ENCODE data around the gene TMEM123.
A peak's percentile ranks its signal among the peaks of the same experiment; 100 is the strongest.

The TMEM123 gene

GRCh38 chr11:102421261-102421660, 31.3 kb downstream of the TMEM123 start:
- DNase-seq = peak; percentile 31

DNA sequence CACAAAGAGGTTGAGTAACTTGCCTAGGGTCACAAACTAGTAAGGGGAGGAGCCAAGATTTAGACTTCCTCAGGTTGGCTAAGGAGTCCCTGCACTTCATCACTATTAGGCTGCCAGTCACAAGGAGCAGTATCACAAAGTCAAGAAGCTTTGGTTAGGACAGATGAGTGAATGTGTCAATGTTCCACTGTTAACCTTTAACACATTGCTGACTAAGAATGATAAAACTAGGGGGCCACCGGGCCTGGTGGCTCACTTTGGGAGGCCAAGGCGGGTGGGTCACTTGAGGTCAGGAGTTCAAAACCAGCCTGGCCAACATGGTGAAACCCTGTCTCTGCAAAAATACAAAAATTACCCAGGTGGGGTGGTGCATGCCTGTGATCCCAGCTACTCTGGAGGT, 32.0 kb downstream of the TMEM123 start:
- DNase-seq = no peak

- no peak for DNase-seq
These were observed 33.4 kb downstream of the TMEM123 start for GRCh38 chr11:102419181-102419580.

DNA sequence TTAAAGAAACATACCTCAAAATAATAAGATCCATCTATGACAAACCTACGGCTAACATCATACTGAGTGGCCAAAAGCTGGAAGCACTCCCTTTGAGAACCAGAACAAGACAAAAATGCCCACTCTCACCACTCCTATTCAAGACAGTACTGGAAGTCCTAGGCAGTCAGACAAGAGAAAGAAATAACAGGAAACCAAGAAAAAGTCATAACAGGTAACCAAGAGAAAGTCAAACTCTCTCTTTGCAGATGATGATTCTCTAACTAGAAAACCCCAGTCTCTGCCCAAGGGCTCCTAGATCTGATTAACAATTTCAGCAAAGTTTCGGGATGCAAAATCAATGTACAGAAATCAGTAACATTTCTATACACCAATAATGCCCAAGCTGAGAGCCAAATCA, 35.6 kb downstream of the TMEM123 start:
- DNase-seq = no peak

- no peak for DNase-seq
These were observed 37.2 kb downstream of the TMEM123 start for GRCh38 chr11:102415304-102415916.

GRCh38 chr11:102414559-102414958, 38.0 kb downstream of the TMEM123 start:
- DNase-seq = no peak

DNA sequence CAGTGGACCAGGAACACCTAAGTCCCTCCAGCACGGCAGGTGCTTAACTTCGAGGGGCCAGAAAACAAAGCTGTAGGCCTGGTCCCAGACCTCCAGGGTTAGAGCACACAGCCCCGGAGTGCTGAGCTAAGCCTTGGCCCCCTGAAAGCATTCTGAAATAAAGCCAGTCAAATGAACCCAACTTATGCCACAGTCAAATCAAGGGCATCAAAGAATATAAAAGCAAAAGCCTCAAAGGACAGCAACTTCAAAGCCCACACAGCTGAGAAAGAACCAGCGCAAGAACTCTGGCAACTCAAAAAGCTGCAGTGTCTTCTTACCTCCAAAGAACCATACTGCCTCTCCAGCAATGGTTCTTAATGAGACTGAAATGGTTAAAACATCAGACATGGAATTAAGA, 39.1 kb downstream of the TMEM123 start:
- DNase-seq = no peak

DNA sequence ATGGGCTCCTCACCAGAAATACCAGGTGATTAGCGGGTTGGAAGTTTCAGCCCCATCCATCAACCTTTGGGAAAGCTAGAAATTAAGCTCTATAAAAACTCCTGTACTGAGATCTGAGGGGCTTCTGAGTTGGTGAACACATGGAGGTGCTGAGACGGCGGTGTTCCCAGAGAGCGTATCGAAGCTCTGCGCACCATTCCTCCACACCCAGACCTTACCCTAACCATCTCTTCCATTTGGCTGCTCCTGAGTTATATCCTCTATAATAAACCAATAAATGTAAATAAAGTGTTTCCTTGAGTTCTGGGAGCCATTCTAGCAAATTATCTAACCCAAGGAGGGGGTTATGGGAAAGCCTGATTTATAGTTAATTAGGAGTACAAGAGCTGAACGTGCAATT, 41.4 kb downstream of the TMEM123 start:
- no peak for DNase-seq

- no peak for DNase-seq
These were observed 42.2 kb downstream of the TMEM123 start for GRCh38 chr11:102410382-102410784.

DNA sequence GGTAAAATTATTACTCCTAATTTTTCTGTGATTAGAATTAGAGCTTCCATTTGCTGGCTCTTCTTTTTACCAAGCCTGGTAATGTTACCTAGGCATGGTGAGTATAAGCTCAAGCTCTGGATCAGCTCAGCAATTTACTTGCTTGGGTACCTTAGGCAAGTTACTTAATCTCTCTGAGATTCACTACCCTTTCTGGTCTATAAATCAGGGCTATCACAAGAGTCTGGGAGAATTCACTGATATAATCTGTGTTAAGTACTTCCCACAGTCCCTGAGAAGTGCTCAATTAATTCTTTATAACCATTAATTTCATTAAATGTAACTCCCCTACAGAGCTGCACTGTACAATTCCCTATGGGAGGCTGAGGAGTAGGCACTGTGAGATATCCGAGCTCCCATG, 44.2 kb downstream of the TMEM123 start:
- no peak for DNase-seq

DNA sequence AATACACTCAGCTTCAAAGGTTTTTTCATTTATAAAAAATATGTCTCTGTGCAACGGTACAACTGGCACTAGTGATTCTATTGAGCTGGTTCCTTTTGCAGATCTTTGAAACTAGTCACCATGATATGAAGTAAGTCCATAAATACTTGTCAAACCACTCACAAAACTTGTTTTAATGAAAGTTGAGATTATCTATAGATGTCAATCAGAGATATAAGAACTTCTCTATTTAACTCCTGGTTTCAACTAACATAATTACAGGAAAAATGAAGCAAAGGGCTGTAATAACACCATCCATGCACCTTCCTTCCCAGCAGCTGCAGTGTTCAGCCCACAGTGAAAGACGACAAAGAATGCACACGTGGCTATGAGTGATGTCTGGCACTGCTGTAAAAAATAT, 44.7 kb downstream of the TMEM123 start:
- DNase-seq = no peak

DNA sequence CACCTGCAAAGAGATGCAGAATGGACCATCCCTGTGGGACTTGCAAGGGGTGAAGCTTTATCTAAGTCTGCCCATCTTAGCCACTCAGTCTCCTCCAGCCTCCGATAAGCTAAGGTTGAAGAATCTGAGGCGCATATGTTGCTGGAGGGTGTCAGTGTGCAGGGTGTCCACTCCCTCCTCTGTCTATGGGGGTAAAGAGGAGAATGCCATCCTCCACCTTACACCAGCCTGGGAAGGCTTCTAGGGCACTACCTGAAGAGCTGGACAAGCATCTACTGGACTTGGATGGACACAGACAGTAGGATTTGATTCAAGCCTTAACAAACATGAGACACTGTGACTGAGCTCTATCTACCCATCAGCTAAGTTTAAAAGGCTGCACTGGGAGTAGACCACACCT, 46.5 kb downstream of the TMEM123 start:
- DNase-seq = no peak

- no peak for DNase-seq
These were observed 47.1 kb downstream of the TMEM123 start for GRCh38 chr11:102405501-102405900.

GRCh38 chr11:102402548-102402947, 50.0 kb downstream of the TMEM123 start:
- no peak for DNase-seq

DNA sequence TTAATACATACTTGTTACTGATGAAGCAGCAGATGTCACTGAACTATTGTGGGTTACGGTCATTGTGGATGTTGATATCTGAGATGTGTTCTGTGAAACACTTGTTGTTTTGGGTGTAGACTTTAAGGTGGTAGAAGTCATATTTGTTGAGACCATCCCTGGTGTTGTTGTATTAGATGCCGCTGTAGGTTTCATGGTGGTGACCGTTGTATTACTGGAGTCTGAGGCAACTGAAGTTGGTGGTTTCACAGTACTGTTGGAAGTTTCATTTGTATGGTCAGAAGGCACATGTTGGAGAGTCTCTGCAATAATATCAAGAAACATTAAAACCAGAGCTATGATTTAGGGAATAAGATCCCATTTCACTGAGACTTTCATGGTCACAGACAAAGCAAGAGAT, 50.7 kb downstream of the TMEM123 start:
- DNase-seq = no peak

GRCh38 chr11:102400603-102401002, 52.0 kb downstream of the TMEM123 start:
- DNase-seq = no peak

- no peak for DNase-seq
These were observed 53.4 kb downstream of the TMEM123 start for GRCh38 chr11:102399189-102399588.

DNA sequence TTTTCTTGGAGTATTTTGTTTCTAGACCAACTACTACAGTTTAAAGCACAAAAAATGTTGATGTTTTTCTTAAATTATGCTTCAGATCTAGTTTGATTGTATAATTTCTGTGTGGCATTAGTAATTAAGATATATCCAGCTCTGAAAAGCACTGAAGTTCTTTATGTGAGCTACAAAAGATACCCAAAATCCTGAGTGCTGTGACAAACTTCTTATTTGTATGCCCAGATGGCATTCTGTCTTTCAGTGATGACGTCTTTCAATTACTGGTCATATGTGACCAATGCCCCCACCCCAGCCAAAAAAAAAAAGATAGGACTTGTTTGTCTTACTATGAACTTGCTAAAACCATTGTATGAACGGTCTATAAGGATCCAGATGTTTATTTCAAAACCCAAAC, 54.3 kb downstream of the TMEM123 start:
- DNase-seq = no peak

DNA sequence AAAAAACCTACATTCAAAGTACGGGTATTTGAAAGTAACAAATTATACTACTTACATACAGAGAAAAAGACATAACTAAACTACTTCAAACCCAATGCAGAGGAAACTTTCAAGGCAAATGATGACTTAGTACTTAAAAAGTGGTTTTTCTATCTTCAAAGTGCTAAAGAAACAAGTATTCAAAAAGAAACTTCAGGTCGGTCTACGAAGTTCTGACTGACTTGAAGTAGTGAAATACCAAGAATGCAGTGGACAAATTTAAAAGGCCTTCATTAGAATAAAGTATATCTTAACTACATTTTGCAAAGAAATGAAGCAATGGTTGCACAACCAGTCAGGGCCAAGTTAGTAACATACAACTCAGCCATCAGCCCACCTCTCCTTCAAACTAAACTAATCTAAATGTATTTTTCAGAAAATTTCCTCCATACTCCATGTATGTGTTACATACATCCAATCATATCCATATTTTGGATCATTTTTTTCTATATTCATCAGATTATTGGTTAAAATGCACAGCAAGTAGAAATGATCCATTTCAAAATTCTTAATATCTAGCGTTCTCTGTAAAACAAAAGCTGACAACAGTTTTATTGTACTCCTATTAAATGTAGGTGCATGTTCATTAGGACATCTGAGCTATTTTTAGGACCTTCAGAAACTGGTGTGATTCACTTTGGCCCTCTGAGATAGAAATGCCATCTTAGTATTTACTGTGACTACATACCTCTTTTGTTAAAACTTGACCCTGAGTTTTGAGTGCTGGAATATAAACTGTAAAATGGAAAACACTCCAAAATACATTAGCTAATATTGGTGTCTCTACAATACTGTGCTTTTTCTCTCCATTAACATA, 55.6 kb downstream of the TMEM123 start:
- no peak for DNase-seq

DNA sequence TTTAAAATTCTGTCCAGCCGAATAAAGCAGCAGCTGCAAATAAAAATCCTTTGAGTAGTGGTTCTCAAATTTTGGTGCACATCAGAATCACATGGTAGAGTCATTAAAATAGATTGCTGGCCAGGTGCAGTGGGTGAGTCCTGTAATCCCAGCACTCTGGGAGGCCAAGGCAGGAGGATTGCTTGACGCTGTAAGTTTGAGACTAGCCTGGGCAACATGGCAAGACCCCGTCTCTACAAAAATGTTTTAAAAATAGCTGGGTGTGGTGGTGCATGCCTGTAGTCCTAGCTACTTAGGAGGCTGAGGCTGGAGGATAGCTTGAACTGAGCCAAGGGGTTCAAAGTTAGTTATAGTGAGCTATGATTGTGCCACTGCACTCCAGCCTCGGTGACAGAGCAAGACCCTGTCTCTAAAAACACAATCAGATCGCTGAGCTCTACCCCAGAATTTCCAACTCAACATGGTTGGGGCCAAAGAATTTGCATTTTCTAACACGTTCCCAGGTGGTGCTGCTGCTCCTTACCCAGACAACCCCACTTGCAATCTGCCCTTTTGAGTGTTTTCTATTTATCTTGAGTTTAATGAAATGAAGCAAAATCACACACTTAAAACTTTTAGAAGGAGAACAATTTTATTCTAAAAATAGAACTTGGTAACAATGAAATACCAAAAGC, 56.7 kb downstream of the TMEM123 start:
- no peak for DNase-seq

DNA sequence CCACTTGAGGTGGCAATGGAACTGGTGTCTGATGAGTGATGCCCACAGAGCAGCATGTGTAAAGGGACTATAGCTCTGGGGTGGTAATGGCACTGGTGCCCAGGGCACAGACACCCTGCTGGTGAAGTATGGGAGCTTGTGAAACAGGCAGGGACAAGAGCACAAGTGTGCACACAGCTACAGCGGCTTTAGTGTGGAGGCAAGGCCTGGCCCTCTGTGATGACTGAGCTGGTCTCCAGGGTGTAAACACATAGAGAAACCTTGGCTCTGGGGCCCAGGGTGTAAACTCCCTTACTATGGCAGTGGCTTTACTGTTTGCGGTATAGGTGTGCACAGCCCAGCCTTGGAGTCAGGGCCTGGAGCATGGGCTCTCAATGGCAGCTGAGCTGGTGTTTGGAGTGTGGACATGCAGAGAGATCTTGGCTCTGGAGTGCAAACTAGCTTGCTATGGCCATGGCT, 59.3 kb downstream of the TMEM123 start:
- DNase-seq = no peak

DNA sequence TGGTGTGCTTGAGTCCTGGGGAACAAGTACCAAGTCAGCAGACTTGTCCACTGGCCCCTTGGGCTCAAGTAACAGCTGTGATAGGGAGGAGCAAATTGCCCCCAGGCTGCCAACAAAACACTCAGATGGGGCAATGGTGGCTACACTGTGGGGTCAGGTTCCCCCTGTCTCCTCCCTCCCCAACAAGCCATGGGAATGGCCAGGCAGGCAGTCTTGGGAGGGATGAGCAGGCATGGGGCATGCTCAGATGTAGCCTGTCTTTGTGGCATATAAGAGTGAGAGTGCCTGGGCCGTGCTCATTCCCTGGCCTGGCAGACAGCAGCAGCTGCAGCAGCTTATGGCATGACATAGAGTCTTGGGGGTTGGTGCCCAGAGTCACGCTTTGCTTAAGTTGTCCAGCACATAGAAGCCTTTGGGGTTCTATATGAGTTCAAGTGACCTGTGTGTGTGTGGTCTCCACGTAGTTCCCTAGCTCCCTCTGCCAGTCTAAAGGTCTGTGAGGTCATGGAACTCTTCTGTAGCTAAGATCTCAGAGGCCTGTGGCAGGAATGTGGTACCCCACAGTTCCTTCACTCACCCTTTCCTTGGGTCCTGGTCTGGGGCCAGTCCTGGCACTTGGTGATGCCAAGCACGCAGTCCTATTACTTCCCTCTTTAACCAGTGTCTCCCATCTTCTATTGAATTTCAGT, 60.9 kb downstream of the TMEM123 start:
- DNase-seq = no peak

Measured in NCI-H345 (cell line).